WERI-Rb-1 (cell line): ENCODE results near the gene SPATA31E1.

Source experiments
- DNase-seq: peaks from one replicate; pipeline ENCODE4 v3.0.0-alpha.2; 2020
- H3K27ac ChIP-seq: fragments of 250-450 bp; sonication (Bioruptor Pico); 2 replicates; pipeline ENCODE4 v1.5.1; 2020; ENCODE audit warnings: mild to moderate bottlenecking, moderate library complexity
- H3K27me3 ChIP-seq: fragments of 250-450 bp; sonication (Bioruptor Pico); 2 replicates; pipeline ENCODE4 v1.5.1; 2021; ENCODE audit warnings: mild to moderate bottlenecking, low read depth, moderate library complexity; ENCODE audit not compliant: insufficient read depth, severe bottlenecking
- H3K36me3 ChIP-seq: fragments of 250-450 bp; sonication (Bioruptor Pico); 2 replicates; pipeline ENCODE4 v1.5.1; 2020; ENCODE audit warnings: mild to moderate bottlenecking, moderate library complexity
- H3K4me3 ChIP-seq: 2 replicates; pipeline ENCODE4 v1.5.1; 2011; ENCODE audit warnings: low read depth, mild to moderate bottlenecking, control low read depth, low read length
- H3K9me3 ChIP-seq: fragments of 250-450 bp; sonication (Bioruptor Pico); 2 replicates; pipeline ENCODE4 v1.5.1; 2021; ENCODE audit warnings: mild to moderate bottlenecking, moderate library complexity; ENCODE audit not compliant: severe bottlenecking
- TF ChIP-seq, protein P1 (sequence below): IDR thresholded peaks from 2 replicates; pipeline ENCODE4 v1.5.1; 2011; ENCODE audit warnings: low read depth, mild to moderate bottlenecking, control low read depth, inconsistent platforms, low read length

SPATA31E1 gene

DNA sequence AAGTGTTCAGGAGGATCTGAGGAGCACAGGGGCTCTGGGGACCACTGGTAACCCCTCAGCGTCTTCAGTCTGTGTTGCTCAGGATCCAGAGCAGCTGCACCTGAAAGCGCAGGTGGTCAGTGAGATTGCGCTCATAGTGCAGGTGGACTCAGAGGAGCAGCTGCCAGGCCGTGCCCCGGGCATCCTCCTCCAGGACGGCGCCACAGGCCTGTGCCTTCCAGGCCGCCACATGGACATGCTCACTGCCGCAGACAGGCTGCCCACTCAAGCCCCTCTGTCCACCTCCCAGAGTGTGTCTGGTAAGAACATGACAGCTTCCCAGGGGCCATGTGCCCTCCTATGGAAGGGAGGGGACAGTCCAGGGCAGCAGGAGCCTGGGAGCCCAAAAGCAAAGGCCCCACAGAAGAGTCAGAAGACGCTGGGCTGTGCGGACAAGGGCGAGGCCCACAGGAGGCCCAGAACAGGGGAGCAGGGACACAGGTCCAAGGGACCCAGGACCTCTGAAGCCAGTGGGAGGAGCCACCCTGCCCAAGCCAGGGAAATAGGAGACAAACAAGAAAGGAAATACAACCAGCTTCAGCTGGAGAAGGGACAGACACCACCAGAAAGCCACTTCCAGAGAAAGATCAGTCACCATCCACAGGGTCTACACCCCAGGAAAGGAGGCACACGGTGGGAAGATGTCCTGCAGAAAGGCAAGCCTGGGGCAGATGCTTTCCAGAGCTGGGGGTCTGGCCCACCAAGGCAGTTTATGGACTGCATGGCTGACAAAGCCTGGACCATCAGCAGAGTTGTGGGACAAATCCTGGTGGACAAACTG is 5.2 kb downstream of the SPATA31E1 start:
- Histone ChIP-seq H3K36me3 (no peaks in the 10 kb centered on the region), H3K27me3 (no peaks in the 10 kb centered on the region), H3K9me3 (no peaks in the 10 kb centered on the region), H3K27ac (no peak overlapping the region), H3K4me3 (no peak overlapping the region)
- no peak for DNase-seq
- TF ChIP-seq, protein P1, sequence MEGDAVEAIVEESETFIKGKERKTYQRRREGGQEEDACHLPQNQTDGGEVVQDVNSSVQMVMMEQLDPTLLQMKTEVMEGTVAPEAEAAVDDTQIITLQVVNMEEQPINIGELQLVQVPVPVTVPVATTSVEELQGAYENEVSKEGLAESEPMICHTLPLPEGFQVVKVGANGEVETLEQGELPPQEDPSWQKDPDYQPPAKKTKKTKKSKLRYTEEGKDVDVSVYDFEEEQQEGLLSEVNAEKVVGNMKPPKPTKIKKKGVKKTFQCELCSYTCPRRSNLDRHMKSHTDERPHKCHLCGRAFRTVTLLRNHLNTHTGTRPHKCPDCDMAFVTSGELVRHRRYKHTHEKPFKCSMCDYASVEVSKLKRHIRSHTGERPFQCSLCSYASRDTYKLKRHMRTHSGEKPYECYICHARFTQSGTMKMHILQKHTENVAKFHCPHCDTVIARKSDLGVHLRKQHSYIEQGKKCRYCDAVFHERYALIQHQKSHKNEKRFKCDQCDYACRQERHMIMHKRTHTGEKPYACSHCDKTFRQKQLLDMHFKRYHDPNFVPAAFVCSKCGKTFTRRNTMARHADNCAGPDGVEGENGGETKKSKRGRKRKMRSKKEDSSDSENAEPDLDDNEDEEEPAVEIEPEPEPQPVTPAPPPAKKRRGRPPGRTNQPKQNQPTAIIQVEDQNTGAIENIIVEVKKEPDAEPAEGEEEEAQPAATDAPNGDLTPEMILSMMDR, result no peak

DNA sequence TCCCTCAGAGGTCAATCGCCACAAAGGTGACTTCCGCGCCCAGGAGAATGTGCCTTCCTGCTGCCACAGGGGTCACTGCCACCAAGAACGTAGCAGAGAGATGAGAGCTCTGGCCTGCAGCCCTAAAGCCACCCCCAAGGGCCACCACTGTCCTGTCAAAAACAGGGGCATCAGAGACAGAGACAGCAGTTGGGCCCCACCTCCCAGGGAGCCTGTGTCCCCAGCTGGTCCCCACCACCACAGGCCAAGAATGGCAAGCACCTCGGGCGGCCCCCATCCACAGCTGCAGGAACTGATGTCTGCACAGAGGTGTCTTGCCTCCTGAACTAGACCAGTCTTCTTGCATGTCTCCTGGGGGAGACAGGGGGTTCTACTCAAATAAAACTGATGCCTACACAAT is 5.8 kb downstream of the SPATA31E1 start:
- TF ChIP-seq, protein P1, result no peak
- no peak overlapping the region for H3K4me3 ChIP-seq

DNA sequence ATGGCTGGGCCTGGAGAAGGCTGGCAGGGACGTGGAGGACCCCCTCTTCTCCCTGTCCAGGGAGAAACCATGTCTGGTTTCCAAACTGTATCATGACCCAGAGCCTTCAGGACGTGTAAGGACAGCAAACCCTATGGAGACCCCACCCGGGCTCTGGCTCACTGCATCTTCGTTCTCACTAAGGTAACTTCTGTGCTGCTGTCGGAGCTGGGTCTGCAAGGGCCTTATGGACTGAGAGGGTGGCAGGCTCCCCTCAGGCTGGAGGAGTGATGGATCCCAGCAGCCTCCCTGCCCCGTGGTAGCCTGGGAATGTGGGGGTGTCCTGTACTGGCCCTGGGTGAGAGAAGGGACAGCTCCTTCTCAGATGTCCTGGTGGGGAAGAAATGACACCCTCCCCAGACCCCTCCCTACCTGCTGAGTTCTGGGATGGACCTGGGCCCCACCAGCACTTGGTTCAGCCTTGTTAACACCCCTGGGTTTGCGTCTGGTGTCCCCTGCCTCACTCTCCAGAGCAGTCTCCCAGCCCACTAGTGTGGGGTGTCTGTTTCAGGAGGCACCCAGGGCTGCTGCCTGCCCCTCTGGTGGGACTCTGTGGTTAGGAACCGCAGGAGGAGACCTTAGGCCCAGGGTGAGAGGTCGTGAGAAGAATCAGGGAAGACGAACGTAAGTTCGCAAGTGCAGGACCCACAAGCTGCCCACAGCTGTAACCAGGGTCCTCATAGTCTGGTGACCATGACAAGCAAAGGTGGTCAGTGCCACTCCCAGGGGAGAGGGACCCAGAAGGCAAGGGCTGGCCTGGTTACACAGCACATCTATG is 6.6 kb downstream of the SPATA31E1 start:
- no peak overlapping the region for H3K4me3 ChIP-seq
- no peaks in the 10 kb centered on the region for H3K36me3 ChIP-seq
- H3K9me3 ChIP-seq, result no peaks in the 10 kb centered on the region
- TF ChIP-seq, protein P1, result no peak
- no peak for DNase-seq
- H3K27me3 ChIP-seq, result no peaks in the 10 kb centered on the region
- no peak overlapping the region for H3K27ac ChIP-seq

More for the DNA sequence above, 5.8 kb downstream of the SPATA31E1 start:
- Histone ChIP-seq H3K27ac (no peak overlapping the region), H3K36me3 (no peaks in the 10 kb centered on the region), H3K27me3 (no peaks in the 10 kb centered on the region), H3K9me3 (no peaks in the 10 kb centered on the region)
- DNase-seq, result no peak

DNA sequence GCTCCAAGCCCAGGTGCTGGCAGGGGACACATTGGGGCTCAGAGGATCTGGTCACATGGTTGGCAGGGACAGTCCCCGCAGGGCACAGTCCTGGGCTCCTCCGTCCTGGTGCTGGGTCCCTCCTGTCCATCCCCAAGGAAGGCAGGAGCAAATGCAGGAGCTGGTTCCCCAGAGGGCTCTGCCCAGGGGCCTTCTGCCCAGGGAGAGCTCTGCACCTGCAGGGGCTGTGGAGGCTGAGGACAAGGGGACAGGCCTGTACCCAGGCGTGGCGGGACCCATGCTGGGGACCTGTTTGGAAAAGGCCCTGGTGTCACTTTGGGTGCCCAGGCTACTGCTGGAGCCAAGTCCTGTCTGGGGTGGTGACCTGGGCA is 7.2 kb downstream of the SPATA31E1 start:
- no peak for DNase-seq
- no peaks in the 10 kb centered on the region for H3K9me3 ChIP-seq
- no peaks in the 10 kb centered on the region for H3K36me3 ChIP-seq
- TF ChIP-seq, protein P1, result no peak
- no peak overlapping the region for H3K27ac ChIP-seq
- no peaks in the 10 kb centered on the region for H3K27me3 ChIP-seq
- no peak overlapping the region for H3K4me3 ChIP-seq

DNA sequence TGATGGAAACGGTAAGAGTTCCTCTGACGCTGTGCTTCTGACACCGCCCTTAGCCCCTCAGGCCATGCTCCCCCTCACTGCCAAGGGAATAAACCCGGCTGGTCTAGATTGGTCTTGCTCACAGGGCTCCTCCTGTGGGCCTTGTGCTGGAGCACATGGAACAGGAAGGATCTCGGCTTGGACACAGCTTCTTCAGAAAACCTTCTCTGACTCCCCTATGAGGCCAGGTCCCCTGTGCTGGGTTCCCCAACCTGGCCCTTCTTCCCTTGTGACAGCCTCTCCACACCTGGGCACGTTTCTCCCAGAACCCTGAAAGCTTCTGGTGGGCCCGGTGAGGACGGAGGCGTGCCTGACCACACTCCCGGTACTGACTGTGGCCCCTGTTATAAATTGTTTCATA is 8.2 kb downstream of the SPATA31E1 start:
- Histone ChIP-seq H3K36me3 (no peaks in the 10 kb centered on the region), H3K9me3 (no peaks in the 10 kb centered on the region), H3K4me3 (no peak overlapping the region), H3K27ac (no peak overlapping the region), H3K27me3 (no peaks in the 10 kb centered on the region)
- no peak for DNase-seq
- TF ChIP-seq, protein P1, result no peak
